Dermis microvascular lymphatic vessel endothelial cell (primary cell): ENCODE results near the gene WDR36. TPM values are rescaled to one million over a fixed set of nuclear protein-coding genes. Genes with fewer than 3 reads are reported as not detected.
A peak's percentile ranks its signal among the peaks of the same experiment; 100 is the strongest.

ENCODE experiments used
- DNase-seq, 2 donors: peaks; one replicate each; pipeline versions ENCODE4 v3.0.0 to v3.0.0-alpha.2; 2010; ENCODE audit warnings: low read depth in 2 of 2
- total RNA-seq: library from RNA; depleted of rRNA; stranded (reverse); fragments of >200 nt; gene quantifications from 2 replicates; pipeline ENCODE4 v1.2.1, GENCODE V29; 2014

Gene WDR36
- total RNA-seq = 37.0 and 48.9 TPM in 2 replicates

GRCh38 chr5:111092062-111092853 is at the start of gene WDR36:
TSS of gene WDR36 (plus strand) at chr5:111092348. CDS start at chr5:111092457, 109 bp downstream.
- peak; percentile 87 to 92 for DNase-seq

GRCh38 chr5:111043712-111044506 is 48.2 kb upstream of the WDR36 start:
- no peak for DNase-seq

DNA sequence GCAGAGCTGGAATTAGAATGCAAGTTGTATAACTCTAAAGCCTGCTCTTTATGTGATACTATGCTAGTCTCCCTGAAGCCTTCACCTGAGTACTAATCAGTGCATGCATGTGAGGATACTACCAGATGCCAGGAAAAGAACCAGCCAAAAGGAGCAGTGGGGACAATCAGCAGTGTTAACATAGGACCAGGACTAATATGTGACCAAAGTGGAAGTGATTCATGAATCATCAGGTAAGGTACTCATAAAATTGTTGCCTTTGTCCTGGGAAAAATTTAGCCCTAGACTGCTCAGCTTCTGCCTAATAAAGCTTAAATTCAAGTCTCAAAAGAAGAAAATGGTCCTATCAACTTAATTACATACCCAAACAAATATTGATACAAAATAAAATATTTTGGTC is 34.1 kb upstream of the WDR36 start:
- DNase-seq = no peak

- DNase-seq = no peak
Measured at GRCh38 chr5:111060169-111060568, 32.0 kb upstream of the WDR36 start.

- no peak for DNase-seq
Measured at GRCh38 chr5:111061618-111062017, 30.5 kb upstream of the WDR36 start.

DNA sequence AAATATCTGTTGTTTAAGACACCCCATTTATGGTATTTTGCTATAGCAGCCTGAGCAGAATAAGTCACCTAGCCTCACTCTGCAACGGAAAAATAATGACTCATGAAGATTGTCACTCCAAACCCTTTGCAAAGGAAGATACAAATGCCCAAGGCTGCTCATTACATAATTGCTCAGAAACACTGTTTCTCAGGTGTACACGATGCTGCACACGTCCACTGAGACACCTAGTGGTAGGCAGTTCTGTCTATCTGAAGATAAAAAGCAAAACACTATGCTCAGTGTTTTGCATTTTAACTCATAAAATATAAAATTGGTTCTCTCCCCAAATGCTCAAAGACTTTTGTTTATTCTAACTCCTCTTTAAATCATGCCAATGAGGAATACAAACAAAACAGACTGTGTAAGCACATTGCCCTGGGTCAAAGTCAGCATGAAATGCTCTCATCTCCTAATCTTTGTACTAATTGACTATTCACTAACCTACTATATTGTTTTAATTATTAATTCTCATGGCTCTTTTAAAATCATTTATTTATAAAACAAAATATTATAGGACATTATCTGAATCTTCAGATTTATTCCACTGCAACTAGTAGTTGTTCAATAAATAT is 28.3 kb upstream of the WDR36 start:
- no peak for DNase-seq

- DNase-seq = peak; percentile 36 to 90
Measured at GRCh38 chr5:111066261-111066938, 25.7 kb upstream of the WDR36 start.

DNA sequence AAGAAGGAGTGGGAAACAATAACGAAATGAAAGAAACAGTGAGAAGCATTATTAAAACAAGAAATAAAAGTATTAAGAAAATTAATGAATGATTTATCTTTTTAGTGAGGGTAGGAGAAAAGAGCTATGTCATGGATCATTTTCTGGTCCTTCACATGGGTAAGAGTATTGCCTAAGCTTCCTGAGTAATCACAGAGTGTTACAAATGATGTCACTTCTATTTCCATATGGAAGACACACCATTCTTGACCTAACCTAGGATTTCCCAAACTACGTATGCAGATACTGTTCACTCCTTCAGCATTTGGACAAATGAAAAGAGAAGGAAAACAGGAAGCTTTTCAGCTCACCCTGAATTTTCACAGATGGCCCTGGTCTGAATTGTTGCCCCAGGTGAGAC is 23.9 kb upstream of the WDR36 start:
- no peak for DNase-seq

DNA sequence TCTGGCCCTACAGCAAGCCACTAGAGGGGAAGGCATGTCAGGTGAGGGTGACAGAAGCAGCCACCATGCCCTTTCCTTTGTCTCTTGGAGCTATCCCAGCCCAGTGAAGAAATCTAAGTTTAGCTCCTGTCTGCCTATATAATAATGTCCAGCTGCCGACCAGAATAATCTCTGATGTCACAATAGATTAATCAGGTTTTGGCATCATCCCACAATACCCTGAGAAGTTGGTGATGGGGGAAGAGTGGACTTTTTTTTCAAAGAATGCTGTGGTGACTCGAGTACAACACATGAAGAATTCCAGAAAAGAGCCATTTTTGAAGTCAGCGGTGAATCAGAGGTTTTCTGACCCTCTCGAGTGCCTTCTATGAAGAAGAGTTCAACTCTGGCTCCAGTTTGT is 22.3 kb upstream of the WDR36 start:
- no peak for DNase-seq

GRCh38 chr5:111070272-111071134 is 21.6 kb upstream of the WDR36 start:
- no peak for DNase-seq

DNA sequence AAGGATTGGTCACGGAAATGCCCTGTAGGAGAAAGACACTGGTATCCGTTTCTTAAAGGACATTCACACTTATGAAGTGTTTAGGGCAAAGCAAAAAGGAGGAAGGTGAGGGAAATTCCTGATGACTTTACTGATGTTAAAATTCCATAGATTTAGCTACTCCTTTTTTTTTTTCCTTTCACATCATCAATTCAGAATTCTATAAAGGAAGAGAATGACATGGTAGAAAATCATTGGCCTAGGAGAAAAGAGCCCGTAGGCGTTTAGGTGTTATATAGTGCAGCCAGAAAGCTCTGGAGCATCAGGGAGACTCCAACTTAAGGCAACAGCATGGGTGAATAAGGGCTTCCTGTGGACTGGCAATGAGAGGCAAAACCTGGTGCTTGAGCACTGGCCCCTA is 20.7 kb upstream of the WDR36 start, which contains the start of gene TSLP:
TSLP (plus strand) TSS at position 301 of the 400 bp plus-strand sequence. CDS start 178 bp downstream, outside the sequence.
- no peak for DNase-seq

- no peak for DNase-seq
Measured at GRCh38 chr5:111072949-111073682, 19.0 kb upstream of the WDR36 start.

DNA sequence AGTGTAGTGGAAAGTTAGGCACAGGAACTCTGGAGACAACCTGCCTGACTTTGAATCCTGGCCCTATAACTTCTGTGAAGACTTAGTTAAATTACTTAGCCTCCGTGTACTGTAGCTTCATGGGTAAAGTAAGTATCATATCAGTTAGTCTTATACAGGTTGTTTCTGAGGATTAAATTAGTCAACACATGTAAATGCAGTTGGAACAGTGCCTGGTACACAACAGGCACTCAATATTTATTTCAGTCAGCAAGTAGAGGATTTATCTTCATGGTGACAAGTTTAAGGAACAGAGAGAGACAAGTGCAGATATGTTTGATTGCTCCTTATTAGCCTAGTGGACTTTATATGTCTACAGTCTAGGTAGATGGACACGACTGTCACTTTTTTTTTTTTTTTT is 17.9 kb upstream of the WDR36 start:
- DNase-seq = no peak

DNA sequence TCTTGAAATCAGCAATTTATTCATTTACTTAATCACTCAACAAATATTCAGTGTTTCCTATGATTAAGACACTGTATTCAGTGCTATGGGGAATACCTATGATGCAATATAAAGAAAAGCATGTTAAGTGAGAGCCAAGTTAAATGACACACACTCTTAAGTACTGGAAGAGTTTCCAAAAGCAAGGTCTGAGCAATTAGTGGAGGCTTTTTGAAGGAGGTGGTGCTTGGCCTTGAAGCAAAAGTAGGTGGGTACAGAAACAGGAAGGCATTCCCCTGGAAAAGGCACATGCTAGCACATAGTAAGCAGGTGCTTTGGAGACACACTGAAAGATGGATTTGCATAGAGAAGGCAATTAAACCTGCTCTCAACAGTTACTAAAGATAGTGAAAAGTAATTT is 16.6 kb upstream of the WDR36 start:
- no peak for DNase-seq

DNA sequence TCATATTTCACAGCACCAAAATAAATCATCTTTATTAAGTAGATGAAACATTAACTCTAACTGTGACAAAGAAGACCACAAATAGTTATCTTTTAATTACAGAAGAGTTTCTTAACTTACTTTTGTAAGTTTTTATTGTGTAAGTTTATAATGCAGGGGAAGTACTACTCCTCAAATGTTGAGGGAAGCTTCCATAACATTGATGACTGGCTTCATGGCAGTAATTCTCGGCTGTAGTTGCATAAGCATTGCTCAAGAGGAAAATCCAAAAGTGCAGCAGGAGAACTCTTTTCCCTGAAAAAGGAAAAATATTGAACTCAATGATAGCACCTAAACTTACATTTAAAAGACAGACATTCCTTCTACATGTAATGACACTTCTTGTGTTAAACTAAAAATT is 16.1 kb upstream of the WDR36 start:
- DNase-seq = no peak

DNA sequence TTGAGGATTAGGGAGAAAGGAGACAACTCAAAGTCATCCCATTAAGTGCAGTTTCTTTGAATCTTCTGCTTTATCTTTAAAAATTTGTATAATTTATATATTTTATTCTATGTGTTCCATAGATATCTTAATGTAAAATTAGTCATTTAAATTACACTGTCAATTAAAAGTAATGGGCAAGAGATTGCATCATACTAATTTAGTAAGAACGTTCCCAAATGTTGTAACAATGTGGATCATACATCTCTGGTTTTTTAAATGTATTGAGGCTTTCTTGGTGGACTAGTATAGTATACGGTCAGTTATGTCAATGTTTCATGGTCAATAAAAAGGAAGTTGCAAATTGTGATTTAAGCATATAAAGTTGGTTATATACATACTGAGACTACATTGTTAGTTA is 14.5 kb upstream of the WDR36 start:
- DNase-seq = no peak

- no peak for DNase-seq
Measured at GRCh38 chr5:111079846-111080245, 12.3 kb upstream of the WDR36 start.

DNA sequence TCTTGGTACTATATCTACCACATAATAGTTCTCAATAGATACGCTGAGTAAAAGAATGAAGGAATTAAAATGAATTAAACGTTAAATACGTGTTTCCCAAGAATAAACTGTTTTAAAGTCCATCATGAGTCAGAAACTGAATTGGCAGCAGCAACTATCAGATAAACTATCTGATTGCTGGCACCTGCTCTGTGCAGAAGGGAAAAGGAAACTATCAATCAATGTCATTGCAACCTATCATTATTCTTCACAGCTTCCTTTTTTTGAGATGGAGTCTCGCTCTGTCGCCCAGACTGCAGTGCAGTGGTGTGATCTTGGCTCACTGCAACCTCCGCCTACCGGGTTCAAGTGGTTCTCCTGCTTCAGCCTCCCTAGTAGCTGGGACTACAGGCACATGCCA is 8.8 kb upstream of the WDR36 start:
- peak; percentile 74 to 83 for DNase-seq

DNA sequence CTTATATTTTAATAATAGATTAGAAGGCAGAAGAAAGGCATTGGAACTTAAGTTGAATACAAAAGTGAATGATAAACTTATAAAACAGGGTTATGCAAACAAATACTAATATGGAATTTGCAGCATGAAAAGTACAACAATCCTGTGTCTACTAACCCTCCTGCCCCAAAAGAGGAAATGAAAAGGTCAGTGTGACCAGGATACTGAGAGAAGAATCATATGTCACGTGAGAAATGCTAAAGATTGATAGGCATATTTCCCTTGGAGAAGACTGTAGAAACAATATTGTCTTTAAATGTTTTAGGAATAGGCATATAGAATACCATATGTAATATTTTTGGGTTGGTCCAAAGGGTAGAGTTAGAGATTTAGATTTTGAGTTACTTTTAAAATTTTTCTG is 3.8 kb downstream of the WDR36 start:
- no peak for DNase-seq
